ENCODE measurements around the gene GPR12.

GPR12 gene, protein sequence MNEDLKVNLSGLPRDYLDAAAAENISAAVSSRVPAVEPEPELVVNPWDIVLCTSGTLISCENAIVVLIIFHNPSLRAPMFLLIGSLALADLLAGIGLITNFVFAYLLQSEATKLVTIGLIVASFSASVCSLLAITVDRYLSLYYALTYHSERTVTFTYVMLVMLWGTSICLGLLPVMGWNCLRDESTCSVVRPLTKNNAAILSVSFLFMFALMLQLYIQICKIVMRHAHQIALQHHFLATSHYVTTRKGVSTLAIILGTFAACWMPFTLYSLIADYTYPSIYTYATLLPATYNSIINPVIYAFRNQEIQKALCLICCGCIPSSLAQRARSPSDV

DNA sequence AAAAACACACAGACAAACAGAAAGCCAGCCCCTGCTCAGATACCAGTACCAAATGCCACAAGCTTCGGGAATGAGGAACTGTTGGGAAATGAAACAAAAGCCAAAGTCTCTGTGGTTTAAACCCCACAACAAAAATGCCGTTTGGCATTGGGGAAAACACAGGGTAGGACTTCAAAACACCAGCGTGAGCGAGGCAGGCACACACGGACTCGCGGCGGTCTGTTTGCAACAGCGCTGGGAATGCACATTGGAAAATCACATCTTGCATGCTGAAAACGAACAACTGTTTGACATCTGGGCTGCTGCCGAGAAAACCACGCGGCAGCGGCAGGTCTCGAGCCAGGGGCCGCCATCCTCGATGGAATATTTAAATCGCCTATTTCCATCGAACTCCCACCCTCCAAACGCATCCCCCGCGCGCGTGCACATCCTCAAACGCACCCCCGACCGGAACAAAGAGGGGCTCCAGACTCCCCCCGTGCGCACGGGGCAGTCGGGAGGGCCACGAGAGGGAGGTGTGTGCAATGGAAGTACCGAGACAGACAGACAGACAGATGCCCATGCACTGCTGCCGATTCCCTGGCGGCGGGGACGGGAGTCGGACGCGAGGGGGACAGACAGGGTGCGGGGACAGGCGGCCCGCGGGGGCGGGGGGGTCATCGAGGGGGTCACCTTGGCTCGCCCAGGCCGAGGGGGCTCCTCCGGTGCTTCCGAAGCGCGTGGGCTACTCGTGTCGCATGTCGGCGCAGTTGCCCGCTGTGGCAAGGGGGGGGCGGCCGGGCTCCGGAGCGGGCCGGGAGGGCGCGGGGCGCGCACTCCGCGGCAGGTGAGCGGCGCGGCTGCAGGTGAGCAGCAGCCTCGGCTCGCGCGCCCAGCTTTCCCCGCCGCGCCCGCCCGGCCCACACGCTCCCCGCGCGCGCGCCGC lies at the start of gene GPR12:
TSS of gene GPR12 (minus strand) at position 880 of the 925 bp plus-strand sequence. CDS start 959 bp downstream, outside the sequence.
- no peak for DNase-seq

DNA sequence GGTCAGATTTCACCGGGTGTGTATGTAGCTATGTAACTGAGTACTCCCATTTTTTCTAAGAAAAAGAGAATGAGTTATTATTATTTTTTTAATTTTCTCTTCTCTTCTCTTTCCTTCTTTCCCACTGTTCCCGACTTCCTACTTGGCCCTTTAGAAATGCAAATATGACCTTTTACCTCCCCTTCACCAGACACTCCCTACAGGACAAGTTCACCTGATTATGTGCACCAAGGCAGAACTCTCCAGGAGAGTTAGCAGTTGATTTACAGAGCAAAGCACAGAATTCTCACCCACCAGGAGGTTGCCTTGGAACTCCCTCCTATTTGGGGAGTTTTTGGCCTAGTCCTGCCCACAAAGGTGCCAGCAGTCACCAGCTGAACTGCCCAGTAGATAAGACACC lies 49.5 kb upstream of the GPR12 start:
- no peak for DNase-seq

DNA sequence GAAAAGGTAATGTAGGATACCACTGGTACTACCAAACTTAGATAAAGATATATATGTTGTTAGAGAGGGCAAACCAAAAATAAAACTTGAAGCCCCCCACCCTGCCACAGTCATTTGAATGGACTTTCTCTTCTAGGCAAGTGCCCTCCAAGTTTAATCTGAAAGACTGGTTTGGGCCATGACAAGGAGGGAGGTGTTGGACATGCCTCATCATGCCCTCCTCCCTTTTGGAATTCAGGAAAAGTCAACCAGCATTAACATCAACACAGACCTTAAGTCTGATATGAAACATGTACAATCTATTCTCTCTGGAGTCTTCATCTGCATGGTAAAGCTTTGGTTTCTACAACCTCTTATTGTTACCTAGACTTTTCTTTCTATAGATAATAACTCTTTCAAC lies 46.3 kb upstream of the GPR12 start:
- DNase-seq = no peak

DNA sequence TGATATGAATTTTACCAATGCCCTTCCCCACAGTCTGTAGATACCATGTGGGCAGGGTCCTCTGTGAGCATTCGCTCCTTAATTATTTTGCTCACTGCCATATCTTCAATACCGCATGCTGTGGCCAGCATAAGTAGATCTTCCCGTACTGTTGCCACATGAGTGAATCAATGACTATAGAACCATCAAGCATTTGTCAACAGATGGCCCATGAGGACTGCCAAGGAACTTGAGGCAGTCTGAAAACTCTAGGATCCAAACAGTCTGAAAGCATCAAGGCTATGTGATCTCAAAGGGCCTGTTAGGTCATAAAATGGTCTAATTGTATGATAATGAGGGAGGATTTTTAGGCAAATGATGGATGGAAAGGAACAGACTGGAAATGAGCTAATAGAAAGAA lies 27.4 kb upstream of the GPR12 start:
- no peak for DNase-seq

DNA sequence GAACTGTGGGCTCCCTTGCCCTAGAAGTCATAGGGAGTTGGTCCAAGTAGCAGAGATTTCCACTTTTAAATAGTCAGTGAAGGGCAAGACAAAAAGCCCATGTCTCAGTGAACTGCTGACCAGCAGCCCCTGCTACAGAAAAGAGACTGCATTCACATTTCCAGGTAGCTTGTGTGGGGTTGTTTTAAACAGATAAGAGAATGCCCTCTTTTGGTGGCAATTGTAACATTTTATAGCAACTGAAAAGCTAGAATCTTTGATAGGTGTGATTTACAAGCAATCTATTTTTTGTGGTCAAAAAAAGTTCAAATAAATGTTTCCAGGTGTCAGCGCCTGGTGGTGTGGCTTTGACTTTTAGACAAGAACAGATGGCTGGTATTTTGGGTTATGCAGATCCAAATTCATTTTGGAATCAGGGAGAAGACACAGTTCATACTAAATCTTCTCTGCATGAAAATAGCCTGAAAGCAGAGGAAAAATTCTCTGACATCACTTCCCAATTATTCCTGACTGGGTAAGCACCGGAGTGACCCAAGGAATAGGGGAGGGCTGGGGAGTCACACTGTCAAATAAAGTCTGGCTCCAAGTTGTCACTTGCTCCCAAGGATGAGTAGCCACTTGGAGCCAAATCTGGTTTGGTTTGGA lies 26.2 kb upstream of the GPR12 start:
- DNase-seq = no peak

DNA sequence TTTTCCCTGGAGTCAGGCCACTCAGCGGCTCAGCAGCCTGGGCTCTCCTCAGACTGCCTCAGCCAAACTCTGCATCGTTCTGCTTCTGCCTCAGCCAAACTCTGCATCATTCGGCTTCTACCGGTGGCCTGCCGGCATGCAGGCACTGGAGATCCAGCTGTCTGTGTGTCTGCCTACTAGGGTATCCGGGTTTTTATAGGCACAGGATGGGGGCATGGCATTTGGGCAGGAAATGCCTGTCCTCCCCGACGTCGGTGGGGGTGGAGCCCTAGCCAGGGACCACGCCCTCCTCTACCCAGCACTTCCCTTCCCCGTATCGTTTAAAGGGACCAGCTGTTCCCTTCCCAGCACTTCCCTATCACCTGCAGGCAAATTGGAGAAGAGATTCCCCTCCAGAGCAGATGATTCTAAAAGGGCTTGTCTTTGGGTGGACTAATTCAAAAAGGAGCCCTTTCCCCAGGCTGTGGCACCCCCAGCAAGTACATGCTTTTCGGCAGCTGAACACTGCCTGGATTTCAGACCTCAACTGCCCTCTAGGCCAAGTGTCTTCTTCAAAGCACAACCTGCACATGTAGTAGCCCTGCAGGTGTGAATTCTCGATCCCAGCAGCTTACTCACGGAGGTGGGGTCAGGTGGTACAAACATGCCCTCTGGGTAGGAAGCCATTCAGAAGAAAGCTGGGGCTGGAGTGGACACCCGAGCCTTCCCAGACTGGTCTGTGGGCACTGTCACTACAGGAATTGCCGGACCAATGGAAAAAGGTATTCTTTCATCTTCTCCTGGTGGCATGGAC lies 25.4 kb upstream of the GPR12 start:
- no peak for DNase-seq

DNA sequence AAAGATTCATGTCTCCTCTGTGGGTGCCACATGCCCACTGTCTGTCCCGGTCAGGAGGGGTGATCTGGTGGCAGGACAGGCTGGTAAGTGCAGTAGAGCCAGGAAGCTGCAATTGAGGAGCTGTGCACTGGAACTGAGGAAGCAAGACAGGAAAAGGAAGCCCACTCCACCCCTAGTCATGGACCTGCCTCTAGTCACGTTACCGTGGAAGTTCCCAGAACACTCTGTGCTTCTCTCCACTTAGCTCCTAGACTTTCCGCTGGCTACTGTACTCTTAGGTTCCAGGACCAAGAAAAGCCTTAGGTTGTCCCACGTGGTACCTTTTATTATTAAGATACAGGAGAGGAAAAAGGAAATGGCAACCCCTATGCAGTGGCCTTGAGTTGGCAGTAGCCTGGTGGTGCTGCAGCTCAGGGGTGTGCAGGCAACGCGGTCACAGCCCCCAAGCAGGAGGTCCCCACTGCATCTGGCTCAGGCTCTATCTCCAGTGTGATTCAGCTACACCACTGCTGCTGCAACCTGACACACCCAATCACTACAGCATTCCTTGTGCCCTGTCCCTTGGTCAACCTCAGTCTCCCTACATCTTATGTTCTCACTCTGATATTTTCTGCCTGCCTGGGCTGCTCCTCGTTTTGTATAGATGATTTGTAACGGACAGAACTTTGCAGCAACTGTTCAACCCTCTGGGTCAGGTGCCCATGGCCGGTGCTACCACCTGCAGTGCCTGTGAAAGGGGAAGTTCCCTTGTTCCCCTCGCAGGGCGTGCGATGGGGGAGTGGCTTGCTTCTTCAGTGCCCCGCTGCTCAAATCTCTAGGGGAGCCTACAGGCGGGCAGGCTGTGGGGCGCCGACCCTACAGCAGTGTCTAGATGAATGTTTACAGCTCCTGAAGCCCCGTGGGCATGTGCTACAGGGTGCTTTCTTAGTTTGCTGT lies 24.4 kb upstream of the GPR12 start:
- no peak for DNase-seq

DNA sequence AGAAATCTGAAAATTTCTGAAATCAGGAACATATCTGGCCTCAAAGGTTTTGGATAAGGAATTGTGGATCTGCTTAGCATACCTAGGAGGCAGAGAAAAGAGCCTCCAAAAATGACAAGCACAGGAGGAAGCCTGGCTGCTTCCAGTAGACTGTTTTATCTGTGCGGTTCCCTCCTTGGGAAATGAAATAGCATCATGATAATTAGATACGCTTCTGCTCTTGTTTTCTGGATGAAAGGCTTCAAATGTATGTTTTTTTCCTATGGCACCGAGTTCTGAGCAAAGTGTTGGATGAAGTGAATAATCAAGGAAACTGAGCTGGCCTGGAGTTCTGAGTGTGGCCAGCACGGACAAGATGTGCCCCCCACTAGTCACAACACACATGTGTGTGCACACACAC lies 19.8 kb upstream of the GPR12 start:
- no peak for DNase-seq

DNA sequence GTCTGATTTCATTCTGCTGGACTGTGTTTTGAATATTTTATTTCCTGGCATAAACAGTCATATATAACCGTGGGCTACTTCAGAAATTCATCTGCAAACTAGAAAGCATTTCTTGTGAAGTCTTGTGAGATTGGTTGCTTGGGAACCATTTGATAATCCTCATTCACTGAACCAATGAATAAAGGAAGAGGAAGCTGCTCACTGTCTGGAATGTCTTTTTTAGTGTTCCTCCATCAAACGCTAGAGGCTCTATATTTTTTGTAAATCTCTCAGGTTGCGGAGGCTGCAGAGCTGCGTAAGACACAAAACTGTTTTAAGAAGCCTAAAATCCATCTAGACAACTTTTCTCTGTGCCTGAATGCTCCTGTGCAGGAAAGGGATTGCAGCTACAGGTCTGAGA lies 18.7 kb upstream of the GPR12 start:
- no peak for DNase-seq

DNA sequence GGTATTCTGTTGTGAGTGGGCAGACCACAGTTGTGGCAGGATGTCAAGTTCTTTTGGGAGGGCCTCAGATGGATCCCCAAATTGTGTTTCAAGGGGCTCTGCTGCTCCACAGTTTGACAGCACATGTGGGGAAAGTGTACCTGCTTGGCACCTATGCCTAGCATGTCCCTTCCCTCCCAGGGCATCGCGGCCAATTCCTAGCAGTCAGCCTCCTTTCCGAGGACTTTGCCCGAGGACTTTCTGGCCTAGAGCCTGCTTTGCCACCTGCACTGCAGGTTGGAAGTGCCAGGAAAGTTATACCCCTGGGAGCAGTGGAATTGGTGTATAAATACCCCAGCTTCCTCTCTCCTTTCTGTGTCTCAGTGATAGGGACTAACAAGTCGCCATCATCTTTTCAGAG lies 11.9 kb upstream of the GPR12 start:
- no peak for DNase-seq

DNA sequence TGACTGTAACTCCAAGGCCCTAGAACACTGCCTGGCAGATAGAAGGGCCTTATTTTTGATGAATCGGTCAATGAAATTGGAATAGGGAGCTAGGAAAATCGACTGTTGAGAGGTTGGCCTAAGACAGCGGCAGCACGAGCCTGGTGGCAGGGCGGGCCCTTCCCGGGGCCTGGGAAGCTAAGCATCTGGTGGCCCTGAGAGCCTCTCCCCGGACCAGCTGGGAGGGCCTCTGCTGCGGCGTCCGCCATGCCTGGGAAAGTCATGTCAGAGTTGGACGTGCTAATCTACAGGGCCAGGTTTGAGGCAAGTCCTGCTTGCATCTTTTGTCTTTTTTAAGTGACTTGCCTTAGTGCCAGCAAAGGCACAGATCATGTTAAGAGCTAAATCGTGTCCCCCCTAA lies 11.2 kb upstream of the GPR12 start:
- no peak for DNase-seq

DNA sequence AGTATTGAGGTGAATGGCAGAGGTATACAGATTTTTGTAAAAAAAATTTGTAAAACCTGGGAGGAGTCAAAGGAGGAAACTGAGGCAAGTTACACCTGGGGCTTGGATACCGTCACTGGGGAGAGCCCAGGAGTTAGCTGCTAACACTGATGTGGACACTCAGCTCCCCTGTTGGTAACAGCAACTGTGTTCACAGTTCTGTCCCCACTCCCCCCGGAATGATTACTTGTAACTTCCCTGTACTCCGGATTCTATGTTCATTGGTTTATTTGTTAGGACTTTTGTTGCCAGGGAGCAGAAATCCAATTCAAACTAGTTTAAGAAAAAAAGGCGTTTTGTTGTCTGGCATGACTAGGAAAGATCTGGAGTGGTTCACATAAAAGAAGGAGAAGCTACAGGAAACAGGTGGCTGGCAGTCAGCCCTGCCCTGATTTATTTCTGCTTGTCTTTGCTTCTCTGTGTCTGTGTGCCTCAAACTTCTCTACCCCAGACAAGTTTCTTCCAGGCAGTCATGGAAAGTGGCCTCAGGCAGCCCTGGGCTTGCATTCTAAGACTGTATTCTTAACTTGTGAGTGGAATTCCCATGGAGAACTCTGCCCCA lies 2.3 kb upstream of the GPR12 start:
- no peak for DNase-seq

DNA sequence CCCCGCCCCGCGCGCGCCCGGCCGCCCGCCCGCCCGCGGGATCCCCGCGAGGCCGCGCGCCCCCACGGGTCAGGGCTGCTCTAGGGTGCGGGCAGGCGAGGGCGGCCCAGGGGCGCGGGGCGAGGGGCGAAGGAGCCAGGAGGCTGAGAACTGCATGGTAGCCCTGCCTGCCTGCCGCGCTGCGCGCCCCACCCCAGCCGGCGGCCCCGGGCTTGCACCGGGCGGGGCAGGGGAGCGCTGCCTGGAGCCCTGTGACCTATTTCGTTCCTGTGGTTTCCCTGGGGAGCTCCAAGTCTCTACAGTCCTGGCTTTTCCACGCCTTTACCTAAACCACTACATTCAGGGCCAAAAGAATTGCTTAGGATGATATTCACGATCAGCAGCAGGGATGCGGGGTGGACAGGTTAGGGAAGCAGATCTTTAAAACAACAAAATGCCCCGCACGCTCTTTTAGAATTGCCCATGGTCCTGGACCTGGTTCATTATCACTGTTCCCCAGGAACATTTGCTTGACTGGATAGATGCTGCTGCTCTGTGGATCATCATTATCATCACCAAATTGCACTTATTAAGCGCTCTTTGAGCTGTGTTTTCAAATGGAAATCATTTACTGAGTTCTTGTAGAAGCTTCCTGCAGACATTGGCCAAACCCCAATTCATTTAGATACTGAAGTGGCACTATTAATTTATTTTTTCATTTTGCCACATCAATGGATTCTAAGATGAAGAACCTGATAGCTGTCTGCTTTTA lies 421 bp upstream of the GPR12 start:
- DNase-seq = no peak

DNA sequence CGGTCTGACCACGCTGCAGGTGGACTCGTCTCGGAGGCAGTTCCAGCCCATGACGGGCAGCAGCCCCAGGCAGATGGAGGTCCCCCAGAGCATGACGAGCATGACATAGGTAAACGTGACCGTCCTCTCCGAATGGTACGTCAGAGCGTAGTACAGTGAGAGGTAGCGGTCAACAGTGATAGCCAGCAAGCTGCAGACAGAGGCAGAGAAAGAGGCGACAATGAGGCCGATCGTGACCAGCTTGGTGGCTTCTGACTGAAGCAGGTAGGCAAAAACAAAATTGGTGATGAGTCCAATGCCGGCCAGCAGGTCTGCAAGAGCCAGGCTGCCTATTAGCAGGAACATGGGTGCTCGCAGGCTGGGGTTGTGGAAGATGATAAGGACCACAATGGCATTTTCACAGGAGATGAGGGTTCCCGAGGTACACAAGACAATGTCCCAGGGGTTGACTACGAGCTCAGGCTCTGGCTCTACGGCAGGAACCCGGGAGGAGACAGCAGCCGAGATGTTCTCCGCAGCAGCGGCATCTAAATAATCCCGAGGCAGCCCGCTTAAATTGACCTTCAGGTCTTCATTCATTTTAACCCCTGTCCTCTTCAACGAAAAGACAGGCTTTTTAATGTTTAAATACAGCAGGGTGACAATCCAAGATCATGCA lies 1.2 kb downstream of the GPR12 start:
- no peak for DNase-seq

DNA sequence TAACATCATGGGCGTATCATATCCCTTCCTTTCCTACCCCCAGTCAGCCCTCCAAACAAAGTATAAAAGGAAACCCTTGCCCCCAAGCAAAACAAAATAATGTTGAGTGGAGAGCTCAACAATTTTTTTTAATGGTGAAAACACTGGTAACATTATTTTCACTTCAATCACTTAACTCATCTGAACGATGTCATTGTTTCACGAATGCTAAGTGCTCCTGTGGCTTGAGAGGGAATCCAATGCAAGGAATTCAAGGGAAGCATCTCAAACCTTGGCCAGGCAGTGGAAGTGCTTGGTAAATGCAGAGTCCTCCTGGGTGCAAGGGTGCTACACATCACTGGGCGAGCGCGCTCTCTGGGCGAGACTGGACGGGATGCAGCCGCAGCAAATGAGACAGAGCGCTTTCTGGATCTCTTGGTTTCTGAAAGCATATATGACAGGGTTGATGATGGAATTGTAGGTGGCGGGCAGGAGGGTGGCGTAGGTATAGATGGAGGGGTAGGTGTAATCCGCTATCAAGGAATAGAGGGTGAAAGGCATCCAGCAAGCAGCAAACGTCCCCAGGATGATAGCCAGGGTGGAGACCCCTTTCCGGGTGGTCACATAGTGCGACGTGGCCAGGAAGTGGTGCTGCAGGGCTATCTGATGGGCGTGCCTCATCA lies 2.0 kb downstream of the GPR12 start:
- DNase-seq = no peak

DNA sequence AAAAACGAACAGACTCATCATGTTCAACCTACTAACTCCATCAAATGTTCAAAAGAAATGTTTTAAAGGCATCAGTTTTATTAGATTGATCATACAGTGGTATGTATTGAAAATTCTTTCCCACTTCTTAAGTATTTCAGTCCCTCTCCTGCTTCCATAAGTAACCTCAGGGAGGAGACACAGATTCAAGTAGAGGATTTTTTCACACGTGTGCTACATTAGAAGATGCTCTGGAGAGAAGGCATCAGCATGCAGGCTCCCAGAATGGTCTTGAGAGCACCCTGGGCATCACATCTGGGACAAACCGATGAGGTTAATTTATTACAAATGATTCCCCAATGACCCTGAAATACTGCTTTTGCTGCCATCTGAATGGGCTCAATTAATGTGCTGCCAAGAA lies 3.6 kb downstream of the GPR12 start:
- DNase-seq = no peak

DNA sequence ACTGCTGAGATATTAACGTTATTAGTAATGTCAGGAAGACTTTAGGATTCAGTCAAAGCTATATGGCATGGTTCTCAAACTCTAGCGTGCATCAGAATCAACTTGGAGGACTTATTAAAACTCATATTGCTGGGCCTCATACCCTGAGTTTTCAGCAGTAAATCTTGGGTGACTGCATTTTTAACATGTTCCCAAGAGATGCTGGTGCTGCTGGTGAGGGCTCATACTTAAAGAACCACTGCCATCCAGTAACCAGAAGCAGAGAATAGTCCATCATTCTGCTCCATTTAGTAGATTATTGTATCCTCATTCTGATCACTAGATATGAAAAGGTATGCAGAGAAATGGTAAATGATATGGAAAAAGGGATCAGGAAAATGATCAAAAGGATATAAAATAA lies 7.9 kb downstream of the GPR12 start:
- DNase-seq = no peak

DNA sequence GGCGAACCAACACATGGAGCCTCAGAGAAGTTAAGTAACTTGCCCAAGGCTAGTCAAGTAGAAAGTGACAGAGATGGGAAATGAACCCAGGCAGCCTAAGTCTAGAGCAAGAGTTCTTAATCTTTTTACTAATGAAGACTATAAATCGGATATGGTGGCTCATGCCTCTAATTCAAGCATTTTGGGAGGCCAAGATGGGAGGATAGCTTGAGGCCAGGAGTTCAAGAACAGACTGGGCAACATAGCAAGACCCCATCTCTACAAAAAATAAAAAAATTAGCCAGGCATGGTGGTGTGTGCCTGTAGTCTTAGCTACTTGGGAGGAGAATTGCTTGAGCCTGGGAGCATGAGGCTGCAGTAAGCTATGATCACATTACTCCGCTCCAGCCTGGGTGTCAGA lies 10.7 kb downstream of the GPR12 start:
- no peak for DNase-seq

DNA sequence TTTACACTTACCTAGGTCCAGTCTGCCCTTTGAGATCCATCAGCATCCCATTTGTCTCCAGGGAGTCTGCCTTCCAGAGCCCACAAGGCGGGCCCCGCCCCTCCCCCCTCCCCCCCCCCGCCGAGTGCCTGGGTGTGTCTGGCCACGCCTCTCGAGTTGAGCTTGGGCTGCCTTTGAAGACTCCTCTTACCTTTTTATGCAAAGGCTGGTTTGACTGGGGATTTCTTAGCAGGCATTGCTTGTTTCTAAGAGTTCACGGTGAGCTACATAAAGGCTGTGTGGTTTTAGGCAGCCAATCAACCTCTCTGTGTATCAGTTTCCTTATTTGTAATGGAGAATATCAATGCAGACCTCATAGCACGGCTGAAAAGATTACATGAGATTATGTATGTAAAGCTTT lies 11.3 kb downstream of the GPR12 start:
- DNase-seq = no peak

Measured in NCI-H1048 (cell line).